Jurkat, Clone E6-1 (cell line): ENCODE measurements around the gene ETFB.

Experiments used
- DNase-seq: peaks from one replicate; pipeline ENCODE4 v3.0.0-alpha.2; 2011; ENCODE audit warnings: low read depth, low spot score
- H3K4me3 ChIP-seq: 2 replicates; pipeline ENCODE4 v1.5.1; 2011; ENCODE audit warnings: mild to moderate bottlenecking, low read length, control low read depth, moderate library complexity

The ETFB gene

DNA sequence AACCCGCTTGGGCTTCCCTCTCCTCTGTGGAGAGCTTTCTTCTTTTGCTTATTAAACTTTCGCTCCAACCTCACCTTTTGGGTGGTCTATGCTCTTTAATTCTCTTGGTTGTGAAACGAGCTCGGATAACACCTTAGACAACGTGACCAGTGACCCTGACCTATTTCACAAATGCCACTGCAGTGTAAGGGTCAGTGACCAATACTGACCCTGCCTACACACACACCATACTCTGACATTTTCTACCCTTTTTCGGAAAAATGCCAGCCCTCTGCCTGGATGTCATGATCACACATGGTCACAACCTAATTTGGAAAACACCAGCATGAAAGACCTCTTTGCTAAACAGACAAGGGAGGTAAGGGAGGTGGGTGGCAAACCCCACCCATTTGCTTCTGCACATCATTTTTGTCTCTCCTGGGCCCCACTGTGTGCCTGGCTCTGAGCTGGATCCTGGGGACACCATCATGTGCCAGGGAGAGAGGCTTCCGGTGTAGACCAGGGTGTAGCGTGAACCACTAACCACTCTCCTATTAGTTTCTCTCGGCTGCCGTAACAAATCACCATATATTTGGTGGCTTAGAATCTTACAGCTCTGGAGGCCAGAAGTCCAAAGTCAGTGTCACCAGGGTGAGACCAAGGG is 9.9 kb downstream of the ETFB start:
- no peak for DNase-seq
- H3K4me3 ChIP-seq, result no peak overlapping the region

DNA sequence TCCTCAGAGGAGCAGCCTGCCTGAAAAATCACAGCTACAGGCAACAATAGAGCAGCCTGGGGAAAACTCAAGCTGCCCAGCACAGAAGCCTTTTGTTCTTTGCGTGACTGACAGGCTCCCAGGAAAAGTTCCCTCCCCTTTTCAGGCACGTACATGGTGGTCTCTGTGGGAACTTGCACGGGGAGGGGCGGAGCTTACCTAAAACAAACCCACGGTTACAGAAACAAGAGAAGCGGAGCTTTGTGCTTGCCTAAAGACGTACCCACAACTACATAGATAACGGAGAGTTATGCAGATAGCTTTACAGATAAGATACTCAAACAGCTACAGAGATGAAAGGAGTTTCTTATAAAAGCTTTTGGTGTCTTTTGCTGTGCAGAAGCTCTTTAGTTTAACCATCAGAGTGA is 11.4 kb downstream of the ETFB start:
- peak; percentile 99 for DNase-seq
- H3K4me3 ChIP-seq, result peak overlapping the region; percentile 15

DNA sequence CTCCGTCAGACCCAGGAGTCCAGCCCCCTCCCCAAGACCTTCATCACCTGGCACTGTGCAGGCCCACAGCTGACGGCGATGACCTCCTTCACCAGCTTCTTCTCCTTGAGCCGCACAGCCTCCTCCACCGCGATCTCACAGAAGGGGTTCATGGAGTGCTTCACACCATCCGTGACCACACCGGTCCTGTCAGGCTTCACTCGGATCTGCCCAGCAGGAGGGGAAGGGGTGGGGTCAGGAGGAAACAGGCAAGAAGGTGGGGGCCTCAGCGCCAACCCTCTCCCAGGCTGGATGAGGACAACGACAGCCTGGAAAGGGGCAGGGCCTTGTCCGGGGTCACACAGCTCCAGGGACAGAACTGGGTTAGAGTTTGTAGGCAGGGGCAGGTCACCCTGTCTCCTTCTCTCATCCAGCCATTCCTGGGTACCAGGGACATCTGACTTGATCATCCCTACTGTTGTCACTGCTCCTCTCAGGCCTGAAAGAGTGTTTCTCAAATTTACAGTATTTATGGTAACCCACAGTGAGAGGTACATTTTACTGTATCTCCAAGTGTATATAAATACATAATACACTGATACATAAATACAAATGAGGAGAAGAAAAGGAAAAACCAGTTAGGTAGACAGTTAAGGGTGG is 12.0 kb downstream of the ETFB start:
- H3K4me3 ChIP-seq, result peak overlapping the region; percentile 15

DNA sequence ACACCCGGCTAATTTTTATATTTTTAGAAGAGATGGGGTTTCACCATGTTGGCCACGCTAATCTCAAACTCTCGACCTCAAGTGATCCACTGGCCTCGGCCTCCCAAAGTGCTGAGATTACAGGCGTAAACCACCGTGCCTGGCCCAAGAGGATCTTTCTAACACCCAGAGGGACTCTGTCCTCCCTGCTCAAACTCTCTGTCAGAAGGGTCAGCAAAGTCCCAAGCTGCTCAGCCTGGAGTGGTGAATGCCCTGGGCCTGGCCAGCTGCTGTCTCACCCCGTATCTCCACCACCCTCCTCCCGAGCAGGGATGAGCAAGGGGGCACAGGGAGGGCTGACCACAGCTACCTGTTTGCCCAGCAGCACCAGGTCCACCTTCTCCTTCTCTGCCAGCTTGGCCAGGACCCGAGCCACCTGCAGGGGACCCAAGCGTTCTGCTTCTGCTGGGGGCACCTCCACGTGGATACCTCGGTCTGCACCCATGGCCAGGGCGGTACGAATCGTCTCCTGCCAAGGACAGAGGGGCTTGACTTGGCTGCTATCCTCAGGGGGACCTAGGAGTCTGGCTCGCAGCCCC is 13.3 kb downstream of the ETFB start:
- no peak for DNase-seq
- H3K4me3 ChIP-seq, result no peak overlapping the region

More for the DNA sequence above, 12.0 kb downstream of the ETFB start:
- DNase-seq, result no peak

DNA sequence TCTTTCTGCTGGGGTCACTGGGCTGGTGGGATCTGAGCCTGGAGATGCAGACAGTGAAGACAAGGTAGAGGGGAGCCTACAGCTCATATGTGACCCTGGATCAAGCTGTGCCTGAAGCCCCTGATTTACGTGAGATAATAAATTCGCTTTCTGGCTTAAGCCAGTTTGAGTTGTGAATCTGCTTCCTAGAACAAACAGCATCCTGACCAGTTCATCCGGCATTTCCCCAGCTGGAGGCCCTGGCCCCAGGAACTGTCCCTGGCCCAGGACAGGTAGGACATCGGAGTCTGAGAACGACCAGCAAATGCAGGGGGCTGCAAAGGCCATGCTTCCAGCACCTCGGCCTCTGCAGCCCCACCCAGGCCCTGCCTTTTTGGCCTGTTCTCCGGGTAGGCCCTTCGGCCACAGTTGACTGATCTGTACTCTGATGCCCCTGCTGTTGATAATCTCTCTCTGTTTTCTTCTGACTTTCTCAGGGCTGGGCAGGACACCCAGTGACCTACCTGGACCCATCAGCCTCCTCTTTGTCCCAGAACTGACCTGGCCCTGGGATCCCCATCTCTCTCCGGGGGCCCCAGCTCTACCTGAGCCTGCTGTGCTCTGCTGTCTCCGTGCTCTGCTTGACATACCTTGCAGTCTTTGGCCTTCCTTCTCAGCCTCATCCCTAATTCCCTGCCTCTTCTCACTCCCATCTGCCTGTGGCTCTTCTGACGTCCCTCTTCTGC is 14.8 kb downstream of the ETFB start:
- no peak overlapping the region for H3K4me3 ChIP-seq
- DNase-seq, result no peak

DNA sequence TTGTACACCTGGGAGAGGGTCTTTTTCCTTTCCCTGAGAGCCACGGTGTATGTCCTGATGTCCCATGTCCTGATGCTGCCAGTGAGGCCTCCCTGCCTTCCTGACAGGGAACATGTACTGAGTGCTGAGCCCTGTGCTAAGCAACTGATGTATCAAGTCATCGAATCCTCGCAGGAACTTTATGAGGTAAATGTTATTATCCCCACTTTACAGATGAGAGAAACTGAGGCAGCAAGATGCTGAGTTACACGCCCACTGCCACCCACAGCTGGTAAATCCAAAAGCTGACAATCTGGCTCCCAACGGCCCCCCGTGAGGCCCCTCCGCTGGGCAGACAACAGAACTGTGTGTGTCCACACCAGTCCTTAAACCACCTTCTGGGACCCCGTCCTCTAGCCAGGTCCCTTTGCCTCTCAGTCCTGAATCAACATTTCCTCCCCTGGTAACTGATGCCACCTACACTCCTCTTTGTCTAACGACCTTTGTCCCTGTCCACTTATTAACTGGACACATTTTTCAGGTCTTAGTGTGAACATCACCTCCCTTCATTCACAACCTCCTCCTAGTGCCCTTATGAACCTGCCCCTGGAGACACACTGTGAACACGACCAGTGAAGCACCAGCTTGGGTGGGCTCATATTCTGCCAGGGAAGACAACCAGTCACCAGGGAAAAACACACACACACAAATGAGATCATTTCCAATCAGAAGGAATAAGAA is 18.8 kb downstream of the ETFB start:
- H3K4me3 ChIP-seq, result no peak overlapping the region
- no peak for DNase-seq

DNA sequence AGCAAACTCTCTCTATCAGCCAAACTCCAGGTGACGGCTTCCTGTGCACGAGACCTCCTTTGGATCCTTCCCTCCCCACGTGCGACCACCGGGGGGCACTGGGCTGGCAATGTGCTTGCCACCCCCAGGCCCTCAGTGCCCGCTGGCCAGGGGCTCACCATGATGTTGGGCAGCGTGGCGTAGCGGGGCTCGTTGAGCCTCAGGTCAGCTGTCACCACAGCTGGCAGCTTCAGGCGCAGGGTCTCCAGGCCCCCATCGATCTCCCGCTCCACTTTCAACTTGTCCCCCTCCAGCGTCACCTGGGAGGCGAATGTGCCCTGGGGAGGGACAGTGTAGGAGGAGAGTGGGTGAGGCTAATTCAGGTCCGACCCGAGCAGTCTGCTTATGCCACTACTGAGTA is 19.4 kb downstream of the ETFB start:
- no peak overlapping the region for H3K4me3 ChIP-seq
- no peak for DNase-seq

DNA sequence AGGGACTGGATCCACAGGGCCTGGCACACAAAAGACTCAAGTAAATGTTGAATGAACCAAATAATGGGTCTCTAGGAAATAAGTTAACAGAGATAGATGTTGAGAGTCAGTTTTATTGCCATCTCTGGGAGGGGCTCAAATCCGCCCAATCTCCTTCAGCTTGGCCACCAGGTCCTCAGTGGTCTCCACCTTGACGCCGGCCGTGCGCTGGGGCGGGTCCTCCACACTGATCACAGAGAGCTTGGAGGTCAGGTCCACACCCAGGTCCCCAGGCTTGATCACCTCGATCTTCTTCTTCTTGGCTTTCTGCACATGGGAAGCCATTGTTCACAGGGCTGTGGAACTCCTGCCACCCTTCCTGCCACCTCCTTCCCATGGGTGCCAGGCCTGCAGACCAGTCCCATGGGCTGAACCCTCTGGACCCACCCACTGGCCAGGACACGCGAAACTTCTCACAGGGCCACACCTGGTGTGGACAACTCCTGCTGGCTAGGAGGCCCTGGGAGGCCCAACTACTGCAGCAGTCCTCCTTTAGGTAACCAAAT is 21.0 kb downstream of the ETFB start:
- H3K4me3 ChIP-seq, result no peak overlapping the region
- no peak for DNase-seq

DNA sequence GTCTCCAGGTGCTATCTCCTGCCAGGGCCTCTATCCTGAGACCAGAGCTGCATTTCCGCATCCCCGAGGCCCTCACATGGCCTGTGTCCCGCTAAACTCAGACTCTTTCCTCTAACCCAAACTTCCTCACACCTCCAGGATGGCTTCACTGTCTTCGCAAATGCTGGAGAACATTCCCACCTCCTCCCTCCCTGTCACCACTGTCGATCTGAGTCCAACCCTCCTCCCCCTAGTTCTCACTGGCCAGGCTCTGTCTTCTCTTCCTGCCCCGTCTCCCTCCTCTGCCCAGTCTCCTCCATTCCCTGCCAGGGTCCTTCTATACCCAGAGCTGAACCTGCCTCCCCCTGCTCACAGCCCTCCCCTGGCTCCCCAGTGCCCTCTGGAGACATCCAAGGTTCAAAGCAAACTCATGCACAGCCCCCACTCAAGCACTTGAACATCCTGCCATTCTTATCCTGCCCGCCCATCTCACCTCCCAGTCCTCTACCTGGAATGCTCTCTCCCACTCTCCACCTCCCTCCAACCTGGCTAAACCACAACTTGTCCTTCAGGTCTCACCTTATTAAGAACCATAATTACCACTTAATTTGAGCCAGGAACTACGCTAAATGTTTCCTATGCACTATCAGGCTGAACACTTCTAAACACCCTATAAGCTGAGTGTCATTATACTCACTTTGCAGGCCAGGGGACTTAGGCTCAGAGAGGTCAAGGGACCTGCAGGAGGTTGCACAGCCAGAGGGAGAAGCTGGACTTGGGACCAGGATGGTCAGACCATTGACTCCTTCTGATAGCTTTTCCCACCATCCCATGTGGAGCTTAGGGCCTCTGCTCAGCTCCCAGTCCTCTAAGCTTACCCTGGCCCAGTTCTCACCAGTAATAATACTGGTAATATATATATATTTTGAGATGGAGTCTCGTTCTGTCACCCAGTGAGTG is 23.3 kb downstream of the ETFB start:
- DNase-seq, result no peak
- H3K4me3 ChIP-seq, result no peak overlapping the region

DNA sequence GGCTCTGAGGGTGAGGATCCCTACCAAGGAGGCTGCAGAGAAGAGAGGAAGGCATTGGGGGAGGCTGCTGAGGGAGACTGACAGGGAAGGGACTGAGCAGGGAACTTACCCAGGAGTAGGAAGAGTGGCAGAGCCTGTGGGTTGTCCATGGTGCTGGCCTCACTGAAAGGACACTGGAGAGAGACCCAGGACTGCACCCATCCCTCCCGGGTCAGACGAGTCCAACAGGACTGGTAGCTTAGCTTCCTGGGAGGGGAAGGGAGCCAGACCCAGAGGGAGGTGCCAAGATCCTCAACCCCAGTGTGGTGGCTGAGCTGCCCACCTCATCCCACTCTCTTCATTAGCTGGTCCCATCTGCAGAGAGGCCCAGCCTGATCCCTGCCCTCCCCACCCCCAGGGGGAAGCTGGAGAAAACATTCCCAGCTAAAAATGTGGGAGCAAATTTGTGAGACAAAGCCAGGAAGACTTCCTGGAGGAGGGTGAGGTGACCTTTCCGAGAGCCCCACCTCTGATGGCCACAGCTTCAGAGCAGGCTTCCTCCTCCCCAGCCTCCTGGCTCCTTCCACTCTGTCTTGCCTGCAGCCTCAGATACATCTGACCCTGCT is 24.1 kb downstream of the ETFB start, which contains the start of gene VSIG10L:
Gene VSIG10L, minus strand, starts transcription at position 164 of the 605 bp plus-strand sequence. Its CDS starts 15 bp downstream, at position 149.
- H3K4me3 ChIP-seq, result no peak within 1 kb of the TSS
- DNase-seq, result no peak

DNA sequence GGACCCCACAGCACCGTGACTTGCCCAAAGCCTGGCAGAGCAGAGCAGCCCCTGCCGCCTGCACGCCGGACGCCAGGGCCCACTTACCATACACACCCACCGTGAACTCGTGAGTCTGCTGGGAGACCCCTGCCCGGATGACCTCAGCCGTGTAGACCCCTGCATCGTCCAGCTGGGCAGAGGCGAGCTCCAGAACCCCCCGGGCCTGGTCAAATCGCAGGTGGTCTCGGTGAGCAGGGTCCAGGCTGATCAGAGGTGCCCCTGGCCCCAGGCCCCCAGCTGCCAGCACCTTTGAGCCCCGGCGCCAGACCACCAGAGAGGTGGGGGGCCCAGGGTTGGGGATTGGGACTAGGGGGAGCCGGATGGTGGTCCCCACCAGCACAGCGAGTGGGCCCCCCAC is 25.1 kb downstream of the ETFB start:
- DNase-seq, result no peak
- H3K4me3 ChIP-seq, result no peak overlapping the region

DNA sequence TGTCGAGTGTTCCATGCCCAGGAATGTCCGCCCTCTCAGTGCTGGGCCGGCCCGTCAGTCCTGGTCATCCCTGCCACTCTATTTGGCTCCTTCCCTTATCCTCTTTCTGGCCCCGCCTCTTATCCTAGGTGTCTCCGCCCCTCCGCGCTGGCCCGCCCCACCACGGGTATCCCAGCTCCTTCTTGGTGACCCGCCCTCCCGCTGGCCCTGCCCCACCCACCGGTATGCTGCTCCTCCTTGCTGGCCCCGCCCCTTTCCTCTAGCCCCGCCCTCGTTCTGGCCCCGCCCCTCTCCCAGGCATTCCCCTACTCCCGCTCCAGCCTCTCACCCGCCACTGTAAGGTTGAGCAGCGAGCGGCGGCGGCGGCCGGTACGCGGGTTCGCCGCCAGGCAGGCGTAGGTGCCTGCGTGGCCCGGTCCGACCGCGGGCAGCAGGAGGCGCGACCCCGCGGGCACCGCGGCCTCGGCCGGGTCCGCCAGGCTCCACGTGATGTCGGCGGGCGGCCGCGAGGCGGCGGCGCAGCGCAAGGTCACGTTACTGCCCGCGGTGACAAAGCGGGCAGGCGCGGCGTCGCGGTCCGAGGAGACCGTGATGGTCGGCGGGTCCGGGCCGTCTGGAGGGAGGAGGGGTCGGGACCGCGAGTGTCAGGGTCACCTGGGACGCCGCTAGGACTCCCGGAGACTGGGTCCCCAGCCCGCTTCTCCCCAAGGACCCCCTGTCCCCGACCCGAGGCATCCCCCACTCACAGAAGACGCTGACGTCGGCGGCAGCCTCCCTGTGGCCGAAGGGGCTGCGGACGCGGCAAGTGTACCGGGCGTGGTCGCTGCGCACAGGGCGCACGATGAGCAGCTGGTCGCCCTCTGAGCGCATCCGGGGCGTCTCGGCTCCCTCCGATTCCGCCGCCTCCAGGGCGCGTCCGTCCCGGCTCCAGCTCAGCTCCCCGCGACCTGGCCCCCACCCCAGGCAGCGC is 26.2 kb downstream of the ETFB start:
- peak; percentile 82 for DNase-seq
- H3K4me3 ChIP-seq, result peak overlapping the region; percentile 59

DNA sequence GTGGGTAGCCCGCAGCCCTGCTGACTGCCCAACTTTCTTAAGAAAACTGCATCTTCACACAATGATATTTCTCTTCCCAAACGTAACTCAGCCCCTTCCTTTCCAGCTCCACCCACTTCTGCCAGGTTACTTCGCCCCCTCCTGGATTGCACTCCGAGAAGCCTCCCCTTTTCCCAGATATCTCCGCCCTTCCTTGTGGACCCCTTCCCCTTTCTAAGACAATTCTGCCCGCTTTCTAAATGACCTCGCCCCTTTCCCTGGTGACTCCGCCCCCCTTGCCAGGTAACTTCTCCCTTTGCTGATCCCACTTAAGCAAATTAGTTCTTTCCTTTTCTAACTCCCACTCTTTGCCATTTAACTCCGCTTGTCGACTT is 26.9 kb downstream of the ETFB start:
- H3K4me3 ChIP-seq, result peak overlapping the region; percentile 59
- no peak for DNase-seq

DNA sequence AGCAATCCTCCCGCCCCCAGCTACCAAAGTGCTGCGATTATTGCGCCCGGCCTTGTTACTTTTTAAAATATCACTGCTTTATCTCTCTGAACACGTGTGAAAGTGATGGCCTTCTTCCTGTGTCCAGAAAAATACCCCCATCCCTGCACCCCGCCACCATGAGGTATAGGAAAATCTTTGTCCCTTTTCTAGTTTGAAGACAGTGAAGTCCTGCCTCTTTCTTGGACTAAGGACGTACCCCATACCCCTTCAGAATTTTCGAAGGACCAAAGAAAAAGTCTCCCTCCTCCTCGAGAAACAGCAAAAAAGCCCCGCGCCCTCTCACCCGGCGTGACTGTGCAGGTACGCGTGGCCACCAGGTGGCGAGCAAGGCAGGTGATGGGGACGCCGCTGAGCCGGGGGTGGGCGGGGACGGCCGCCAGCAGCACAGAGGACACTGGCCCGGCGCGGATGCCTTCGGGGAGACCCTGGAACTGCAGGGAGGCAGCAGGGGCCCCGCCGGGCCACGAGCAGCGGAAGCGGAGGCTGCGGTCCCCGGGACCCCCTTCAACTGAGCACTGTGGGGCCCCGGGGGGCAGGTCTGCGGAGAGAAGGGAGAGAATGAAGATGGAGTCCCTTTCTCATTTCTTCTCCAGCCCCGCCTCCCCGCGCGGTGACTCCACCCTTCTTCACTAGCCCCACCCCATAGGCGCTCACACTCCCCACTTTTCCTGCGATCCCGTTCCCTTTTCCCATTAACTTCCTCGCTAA is 27.4 kb downstream of the ETFB start:
- DNase-seq, result peak; percentile 66
- H3K4me3 ChIP-seq, result peak overlapping the region; percentile 59

DNA sequence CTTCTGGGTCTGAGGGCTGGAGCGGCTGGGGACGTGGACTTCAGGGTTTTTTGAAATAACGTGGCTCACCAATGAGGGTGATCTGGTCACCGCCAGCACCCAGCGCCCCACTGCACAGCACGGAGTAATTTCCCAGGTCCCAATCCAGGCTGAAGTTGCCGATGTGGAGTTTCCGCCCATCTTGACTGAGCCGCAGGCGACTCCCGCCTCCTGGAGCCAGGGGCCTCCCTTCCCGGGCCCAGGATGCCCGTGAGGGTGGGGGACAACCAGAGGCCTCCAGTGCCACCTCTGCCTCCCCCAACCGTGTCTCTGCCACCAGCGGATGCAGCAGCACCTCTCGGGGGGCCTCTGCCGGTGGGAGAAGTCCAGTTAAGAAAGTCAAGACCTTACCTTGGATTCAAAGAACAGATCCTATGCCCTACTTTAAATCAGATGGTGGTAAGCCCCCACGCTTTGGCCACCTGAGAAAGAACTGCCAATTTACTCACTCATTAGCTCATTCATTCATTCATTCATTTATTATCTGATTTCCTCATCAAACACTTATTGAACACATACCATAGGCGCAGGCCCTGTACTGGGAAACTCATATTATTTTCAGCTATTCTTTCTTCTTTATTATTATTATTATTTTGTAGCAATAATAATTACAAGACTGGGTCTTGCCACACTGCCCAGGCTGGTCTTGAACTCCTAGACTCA is 28.2 kb downstream of the ETFB start:
- no peak overlapping the region for H3K4me3 ChIP-seq
- no peak for DNase-seq
